ENCODE data around the gene GALNT10. TPM values are rescaled to one million over a fixed set of nuclear protein-coding genes. Genes with fewer than 3 reads are reported as not detected.

The GALNT10 gene
- polyA plus RNA-seq, 2 of the 4 experiments (the other 2 are of a cell fraction), result 110 to 156 TPM

- H3K27ac ChIP-seq, result no peak overlapping the region
- ATAC-seq, result no peak
- TF ChIP-seq FOSB (CRISPR knock-in tag; IDR thresholded peaks at IDR 0.05) (no peak), RAD21 (conservative IDR thresholded peaks at IDR 0.05 in 1 of 2, IDR thresholded peaks at IDR 0.05 in 1 of 2) (no peak), SMC3 (IDR thresholded peaks at IDR 0.05) (no peak), POLR2A (IDR thresholded peaks at IDR 0.05; ENCODE audit: low read length) (no peak), FOSL2 (IDR thresholded peaks at IDR 0.05) (no peak), FOSL2 (CRISPR knock-in tag; IDR thresholded peaks at IDR 0.05) (no peak), MAZ (IDR thresholded peaks at IDR 0.05; ENCODE audit: borderline replicate concordance, low read depth, low read length) (no peak), BCL3 (IDR thresholded peaks at IDR 0.05) (no peak), NR3C1 (IDR thresholded peaks at IDR 0.05) (no peak)
- no peaks in the 10 kb centered on the region for H3K9me3 ChIP-seq
- H3K4me3 ChIP-seq, result no peak overlapping the region
- no peak overlapping the region for H3K4me2 ChIP-seq
- no peak for DNase-seq (ENCODE audit: low read depth in 1 of 2, low spot score in 1 of 2)
- POLR2A ChIA-PET, result no interaction called here
- CTCF ChIA-PET, result interaction anchor here (0.9 to 1.7 kb wide), 3 partner anchors 15 to 21 kb away, joined by 3 read pairs; no protein-coding TSS in a partner anchor
- peaks cover 4% of the 10 kb centered on the region; the same call in 2 of the 3 replicates for H3K4me1 ChIP-seq
- FAIRE-seq, result no peak
These were observed 31.2 kb upstream of the GALNT10 start for GRCh38 chr5:154159343-154159742.

- FAIRE-seq (no peak), DNase-seq (ENCODE audit: low read depth in 1 of 2, low spot score in 1 of 2) (no peak), ATAC-seq (peak in 1 of 2 experiments; percentile 43; a peak in 3 of 6 replicates)
- no peak overlapping the region for H3K4me3 ChIP-seq
- no peak for TF ChIP-seq JUNB (IDR thresholded peaks at IDR 0.05)
- TF ChIP-seq CTCF (IDR thresholded peaks at IDR 0.05), result no peak
- no peak for TF ChIP-seq RCOR1 (IDR thresholded peaks at IDR 0.05; ENCODE audit: low read depth, low read length)
- TF ChIP-seq EHMT2 (IDR thresholded peaks at IDR 0.05; ENCODE audit: low read depth), result no peak
- no peak for TF ChIP-seq POLR2AphosphoS2 (conservative IDR thresholded peaks at IDR 0.05; ENCODE audit: low read length)
- TF ChIP-seq MYC (IDR thresholded peaks at IDR 0.05; ENCODE audit: borderline replicate concordance, low read length), result no peak
- no peak for TF ChIP-seq PBX3 (IDR thresholded peaks at IDR 0.05)
- TF ChIP-seq SMC3 (IDR thresholded peaks at IDR 0.05), result no peak
- no peak for TF ChIP-seq HOXB13 (CRISPR knock-in tag; IDR thresholded peaks at IDR 0.05; ENCODE audit: low read depth)
- no peak for TF ChIP-seq ATOH8 (CRISPR knock-in tag; IDR thresholded peaks at IDR 0.05; ENCODE audit: low read depth)
- no peak for TF ChIP-seq ZNF302 (CRISPR knock-in tag; IDR thresholded peaks at IDR 0.05)
- TF ChIP-seq E2F6 (IDR thresholded peaks at IDR 0.05; ENCODE audit: borderline replicate concordance, low read depth), result no peak
- no peak for TF ChIP-seq BCL3 (IDR thresholded peaks at IDR 0.05)
- TF ChIP-seq KDM1A (IDR thresholded peaks at IDR 0.05; ENCODE audit: low read depth), result no peak
- no peak for TF ChIP-seq SREBF2 (IDR thresholded peaks at IDR 0.05)
- no peak for TF ChIP-seq MAFK (IDR thresholded peaks at IDR 0.05; ENCODE audit: partially characterized antibody)
- POLR2A ChIA-PET, result no interaction called here
- CTCF ChIA-PET, result interaction anchor here (0.9 to 1.4 kb wide), 4 partner anchors 13 to 242 kb away, joined by 3 to 4 read pairs (median 3); no protein-coding TSS in a partner anchor
- H3K27ac ChIP-seq, result no peak overlapping the region
- peaks cover under 1% of the 10 kb centered on the region; the same call in 2 of the 3 replicates for H3K4me1 ChIP-seq
- H3K9me3 ChIP-seq, result no peaks in the 10 kb centered on the region
- 68% methylated on average over 6 of the region's 6 CpGs for WGBS (ENCODE audit: missing lambda C conversion rate)
- H3K4me2 ChIP-seq, result no peak overlapping the region
These were observed 27.9 kb upstream of the GALNT10 start for GRCh38 chr5:154162539-154163151.
